Activated naive CD8-positive, alpha-beta T cell treated with anti-CD3 and anti-CD28 coated beads, Interleukin-2, amount 50 U/mL, for 16 hours (primary cell): ENCODE results near the gene GCLM.
A peak's percentile ranks its signal among the peaks of the same experiment; 100 is the strongest.

ENCODE experiments used
- DNase-seq: peaks from one replicate; pipeline ENCODE4 v3.0.0-alpha.2; 2020; ENCODE audit warnings: low read depth, low spot score

GCLM gene

DNA sequence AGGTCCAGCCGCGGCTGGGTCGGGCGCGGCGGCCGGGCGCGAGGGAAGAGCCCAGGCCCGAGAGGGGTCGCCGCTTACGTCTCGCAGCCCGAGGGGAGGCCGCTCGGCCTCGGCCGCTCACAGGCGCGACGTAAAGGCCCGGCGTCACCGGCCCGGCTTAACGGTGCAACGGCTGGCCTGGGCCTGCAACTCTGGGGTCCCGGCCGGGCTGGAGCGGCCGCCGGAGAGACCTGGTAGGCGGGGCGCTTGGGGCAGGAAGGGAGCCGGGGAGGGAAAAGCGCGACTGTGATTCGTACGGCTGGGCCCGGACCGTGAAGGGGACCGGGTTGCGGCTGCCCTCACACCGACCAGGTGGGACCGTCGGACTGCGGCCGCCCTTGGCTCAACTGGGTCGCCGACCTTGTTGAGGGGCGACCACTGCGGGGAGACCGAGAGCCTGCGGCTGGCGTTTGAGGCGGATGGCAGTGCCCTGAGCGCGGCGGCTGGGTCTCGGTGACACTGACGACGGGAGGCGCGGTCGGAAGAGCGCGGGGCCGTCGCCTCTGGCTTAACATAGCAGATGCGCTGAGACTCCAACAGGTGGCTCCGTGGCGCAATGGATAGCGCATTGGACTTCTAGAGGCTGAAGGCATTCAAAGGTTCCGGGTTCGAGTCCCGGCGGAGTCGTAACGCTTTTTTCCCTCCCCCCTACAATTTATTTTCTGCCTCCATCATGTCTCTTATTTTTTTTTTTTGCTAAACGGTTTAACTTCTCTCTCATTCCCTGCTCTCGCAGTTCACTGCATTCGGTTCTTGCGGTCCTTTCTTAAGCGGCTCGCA lies 62.0 kb downstream of the GCLM start:
- peak; percentile 71 for DNase-seq

DNA sequence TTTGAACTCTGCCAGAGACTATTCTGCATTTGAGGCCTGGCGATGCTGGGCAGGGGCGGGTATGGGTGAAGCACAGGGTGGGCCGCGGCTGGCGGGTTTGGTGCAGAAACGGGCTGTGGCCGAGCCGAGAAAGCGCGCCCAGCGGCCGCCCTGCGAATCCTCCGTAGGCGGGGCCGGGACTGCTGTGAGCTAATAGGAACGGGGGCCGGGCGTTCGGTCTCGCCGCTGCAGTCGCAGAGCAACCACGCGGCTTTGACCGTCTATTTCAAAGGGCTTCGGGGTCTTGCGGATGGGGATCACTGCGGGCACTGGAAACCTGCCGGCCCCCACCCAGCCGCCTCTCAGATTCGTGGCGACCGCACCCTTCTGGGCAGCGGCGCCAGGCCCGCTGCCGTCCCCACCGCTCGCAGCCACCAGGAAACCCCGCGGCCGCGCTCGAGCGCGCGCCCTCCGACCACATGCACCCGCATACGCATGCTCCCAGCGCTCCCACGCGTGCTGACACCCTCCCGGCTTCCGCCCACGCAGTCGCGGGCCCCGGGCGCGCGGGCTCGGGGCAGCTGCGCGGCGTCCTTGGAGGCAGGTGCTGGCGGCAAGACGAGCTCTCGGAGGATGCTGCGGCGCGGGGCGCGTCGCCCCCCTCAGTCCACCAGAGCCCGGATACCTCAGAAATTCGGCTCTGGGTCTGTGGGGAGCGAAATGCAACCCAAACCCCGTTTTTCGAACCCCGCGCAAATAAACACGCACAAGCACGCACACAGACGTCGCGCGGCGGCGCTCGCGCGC lies 62.8 kb downstream of the GCLM start:
- peak; percentile 68 for DNase-seq

DNA sequence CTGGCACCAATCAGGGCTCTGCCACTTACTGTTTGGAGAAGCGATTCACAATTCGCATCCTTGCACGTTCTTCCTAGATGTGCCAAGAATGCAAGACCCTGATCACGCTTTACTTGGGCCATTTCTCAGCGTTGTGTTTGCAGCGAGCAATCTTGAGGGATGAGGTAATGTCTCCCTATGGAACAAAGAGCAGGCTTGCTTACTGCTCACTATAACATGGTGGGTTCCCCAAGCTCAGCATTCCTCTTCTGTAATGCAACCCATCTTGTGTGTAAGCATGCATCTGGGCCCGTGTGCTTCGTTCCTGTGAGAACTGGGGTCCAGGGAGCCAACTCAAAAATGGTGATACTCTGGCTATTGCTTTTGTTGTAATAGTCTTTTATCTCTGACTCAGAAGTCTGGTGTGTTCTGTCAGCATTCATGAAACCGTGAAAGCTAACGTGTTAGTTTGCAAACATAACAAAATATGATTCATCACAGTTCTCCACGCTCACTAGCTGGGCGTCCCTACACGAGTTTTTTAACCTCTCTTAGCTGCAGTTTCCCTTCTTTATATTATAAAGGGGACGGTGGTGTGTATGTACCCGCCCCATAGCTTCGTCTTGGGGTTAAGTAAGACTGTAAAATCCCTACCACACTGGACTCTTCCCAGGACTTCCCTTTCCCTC lies 63.6 kb downstream of the GCLM start:
- no peak for DNase-seq

DNA sequence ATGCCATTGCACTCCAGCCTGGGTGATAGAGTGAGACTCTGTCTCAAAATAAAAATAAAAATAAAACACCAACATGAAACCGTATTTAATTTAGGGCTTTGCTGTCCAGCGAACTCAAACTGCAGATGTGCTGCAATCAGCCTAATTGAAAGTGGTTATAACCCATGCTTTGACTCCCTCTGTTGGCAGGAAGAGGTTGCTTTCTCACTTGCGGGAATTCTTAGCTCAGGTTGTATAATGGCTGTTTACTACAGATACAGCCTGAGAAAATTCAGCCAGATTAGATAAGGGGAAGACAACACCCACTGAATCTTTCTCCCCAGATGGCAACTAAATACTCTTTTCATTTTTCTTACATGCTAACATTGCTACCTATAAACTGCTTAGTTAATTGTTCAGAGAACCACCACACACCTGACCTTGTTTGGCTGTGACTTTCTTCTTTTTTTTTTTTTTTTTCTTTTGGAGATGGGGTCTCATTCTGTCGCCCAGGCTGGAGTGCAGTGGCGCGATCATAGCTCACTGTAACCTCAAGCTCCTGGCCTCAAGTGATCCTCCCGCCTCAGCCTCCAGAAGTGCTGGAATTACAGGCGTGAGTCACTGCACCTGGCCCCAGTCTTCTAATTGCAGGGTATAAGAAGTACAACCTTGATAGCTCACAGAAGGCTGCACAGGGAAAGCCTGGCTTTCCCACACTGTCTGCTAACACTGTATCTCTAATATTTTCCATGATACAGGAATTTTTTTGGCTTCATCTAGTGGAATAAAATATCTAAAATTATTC lies 64.8 kb downstream of the GCLM start:
- no peak for DNase-seq

DNA sequence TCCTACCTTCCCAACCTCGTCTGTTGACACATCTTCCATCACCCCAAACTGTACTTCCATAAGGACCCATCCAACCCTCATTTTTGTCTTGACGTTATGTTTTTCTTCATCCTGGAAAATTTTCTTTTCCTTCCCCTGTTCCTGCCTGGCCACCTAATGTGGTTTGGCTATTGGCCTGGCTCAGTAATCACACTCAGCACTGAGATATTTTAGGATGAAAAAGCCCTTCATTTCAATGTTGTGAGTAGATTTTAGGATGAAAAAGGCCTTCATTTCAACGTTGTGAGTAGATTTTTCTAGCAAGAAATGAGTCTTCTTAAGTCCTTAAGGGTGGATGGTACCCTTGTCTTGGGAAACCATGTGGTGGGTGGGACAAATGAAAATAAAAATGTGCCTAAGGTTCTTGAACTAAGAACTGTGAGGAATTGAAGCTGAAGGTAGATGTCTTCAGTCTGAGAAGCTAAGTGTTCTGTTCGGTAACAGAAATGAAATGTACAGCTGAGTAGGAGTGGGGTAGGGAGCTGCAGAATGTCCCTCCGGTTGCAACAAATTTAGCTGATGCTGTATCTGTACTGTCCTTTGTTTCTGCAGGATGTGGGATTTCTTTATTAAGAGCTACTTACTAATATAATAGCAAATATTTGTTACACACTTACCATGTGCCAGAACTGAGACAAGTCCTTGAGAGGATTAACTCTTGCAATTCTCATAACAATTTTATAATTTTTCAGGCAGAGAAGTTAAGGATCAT lies 66.3 kb downstream of the GCLM start:
- no peak for DNase-seq

DNA sequence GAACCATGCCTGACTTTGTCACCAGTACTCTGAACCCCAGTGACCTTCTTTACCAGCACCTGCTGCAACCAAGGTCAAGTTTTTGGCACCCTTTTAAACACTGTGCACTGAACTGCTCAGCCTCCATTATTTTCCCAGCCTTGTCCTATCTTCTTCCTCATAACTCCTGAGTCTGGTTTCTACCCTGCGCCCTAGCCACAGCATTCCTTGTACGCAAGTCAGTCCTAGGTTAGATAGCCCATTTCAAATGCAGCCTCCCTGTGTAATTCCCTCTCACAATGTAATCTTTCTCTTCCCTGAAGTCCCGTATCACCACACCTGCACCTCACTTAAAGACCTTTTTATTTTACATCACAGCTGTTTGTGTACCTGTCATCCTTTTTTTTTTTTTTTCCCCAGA lies 67.5 kb downstream of the GCLM start:
- no peak for DNase-seq

DNA sequence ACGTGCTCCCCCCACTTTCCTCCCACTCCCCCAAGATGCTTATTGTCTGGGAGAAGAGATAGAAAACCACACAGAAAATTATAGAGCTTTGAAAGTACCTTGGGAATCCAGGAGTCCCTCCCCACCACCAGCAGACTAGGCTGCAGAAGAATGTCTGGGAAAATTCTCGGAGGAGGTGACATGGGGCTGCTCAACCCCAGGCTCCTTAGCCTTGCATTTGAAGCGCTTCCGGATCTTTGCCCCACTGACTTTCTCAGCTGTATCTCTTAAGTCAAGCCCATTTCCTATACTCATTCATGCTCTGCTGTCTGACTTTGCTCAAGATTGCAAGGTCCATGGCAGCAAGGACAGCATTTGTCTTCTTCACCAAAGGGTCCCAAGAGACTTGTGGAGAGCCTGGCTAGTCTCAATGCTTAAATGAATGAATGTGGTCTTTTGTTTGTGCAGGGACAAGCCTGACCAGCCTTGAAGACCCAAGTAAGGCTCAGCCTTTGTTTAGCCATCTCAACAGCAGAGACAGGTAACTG lies 68.2 kb downstream of the GCLM start:
- no peak for DNase-seq

DNA sequence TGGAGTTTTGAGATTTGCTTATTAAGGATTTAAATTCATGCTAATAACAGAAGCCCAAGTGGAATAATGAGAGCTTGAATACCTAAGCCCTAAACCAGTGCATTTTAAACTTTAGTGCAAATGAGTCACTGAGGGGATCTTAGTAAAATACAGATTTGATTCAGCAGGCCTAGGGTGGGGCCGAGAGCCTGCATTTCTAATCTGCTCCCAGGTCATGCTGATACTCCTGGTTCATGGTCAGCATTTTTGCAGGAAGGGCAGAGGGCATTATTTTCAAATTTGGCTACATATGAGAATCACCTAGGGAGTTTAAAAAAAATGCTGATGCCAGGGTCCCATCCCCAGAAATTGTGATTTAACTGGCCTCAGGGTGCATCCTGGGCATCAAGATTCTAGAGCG lies 69.5 kb downstream of the GCLM start:
- DNase-seq: no peak

DNA sequence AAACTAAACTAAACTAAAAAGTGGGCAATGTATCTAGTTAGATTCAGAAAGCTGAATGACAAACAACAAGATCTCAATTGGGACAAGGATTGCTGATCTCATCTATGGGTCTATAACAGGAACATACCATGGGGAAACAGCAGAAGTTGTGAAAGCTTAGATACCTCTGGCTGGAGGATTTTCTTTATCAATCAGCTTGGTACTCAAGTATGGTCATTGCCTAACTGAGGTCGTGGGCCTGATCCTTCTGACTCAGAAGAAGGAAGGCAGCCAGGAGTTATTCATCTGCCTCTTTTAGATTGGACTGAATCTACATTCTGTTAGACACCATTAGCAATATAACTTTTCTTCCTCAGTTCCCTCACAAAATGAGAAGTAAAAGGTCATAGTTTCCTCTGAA lies 69.9 kb downstream of the GCLM start:
- DNase-seq: no peak

DNA sequence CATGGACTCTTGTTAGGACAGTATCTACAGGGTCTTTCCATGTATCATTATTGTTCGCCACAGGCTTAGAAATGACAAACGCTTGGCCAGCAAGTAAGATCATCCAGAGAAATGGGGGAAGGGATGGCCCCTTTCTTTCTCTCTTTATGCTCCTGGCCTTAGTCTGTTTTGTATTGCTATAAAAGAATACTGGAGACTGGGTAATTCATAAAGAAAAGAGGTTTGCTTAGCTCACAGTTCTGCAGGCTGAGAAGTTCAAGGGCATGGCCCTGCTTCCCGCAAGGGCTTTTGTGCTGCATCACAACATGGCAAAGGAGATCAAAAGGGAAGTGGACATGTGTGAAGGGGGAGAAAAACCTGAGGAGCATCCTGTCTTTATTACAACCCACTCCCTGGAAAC lies 71.3 kb downstream of the GCLM start:
- DNase-seq: no peak
